ENCODE results near the gene LYZL1. TPM values are rescaled to one million over a fixed set of nuclear protein-coding genes. Genes with fewer than 3 reads are reported as not detected.
"Not testable (repeated sequence)": the region's sequence is repeated elsewhere in the genome, so short reads cannot be mapped to it uniquely, and the experiment has no call there.

The LYZL1 gene
- total RNA-seq, 5 donors from 2014 or later (not counting 1 experiment from before 2014, with no cell fraction given): not detected

GRCh38 chr10:29308142-29308541 is 19.3 kb downstream of the LYZL1 start:
- 79% methylated on average over 6 of the region's 11 CpGs for WGBS (ENCODE audit: insufficient coverage)
- H3K4me1 ChIP-seq (ENCODE audit: control insufficient read depth in 1 of 2, extremely low read depth in 1 of 2, insufficient read depth in 2 of 2, low read length in 2 of 2); H3K4me1 Mint-ChIP-seq; H3K36me3 ChIP-seq (ENCODE audit: control insufficient read depth in 2 of 2, extremely low read depth in 1 of 2, insufficient read depth in 1 of 2, low read length in 1 of 2); H3K9me3 ChIP-seq; H3K27me3 ChIP-seq (replicated peaks in 1 of 2; ENCODE audit: control insufficient read depth in 2 of 2, extremely low read depth in 1 of 2, insufficient read depth in 2 of 2, low read length in 1 of 2); H3K4me3 ChIP-seq (ENCODE audit: control insufficient read depth in 1 of 2, extremely low read depth in 1 of 2, low read length in 1 of 2); H3K36me3 Mint-ChIP-seq; H3K4me3 Mint-ChIP-seq; ATAC-seq (replicated peaks in 1 of 4); H3K9me3 Mint-ChIP-seq; DNase-seq; CTCF ChIA-PET; H3K27ac Mint-ChIP-seq; H3K27ac ChIP-seq (ENCODE audit: low read length); POLR2A ChIA-PET: not testable (repeated sequence)
- H3K27me3 Mint-ChIP-seq: peaks cover 20 to 33% of the 10 kb centered on the region in 2 donors

DNA sequence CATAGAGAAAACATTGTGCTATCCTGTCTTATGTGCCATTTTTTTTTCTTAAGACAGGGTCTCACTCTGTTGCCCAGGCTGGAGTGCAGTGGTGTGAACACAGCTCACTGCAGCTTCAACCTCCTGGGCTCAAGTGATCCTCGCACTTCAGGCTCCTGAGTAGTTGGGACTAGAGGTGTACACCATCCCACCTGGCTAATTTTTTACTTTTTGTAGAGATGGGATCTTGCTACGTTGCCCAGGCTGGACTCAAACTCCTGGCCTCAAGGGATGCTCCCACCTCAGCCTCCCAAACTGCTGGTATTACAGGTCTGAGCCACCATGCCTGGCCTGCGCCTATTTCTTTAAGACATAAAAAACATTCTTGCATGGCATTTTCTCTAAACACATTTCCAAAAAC is 20.6 kb downstream of the LYZL1 start:
- no peak for ATAC-seq (replicated peaks in 1 of 4)
- Mint-ChIP-seq H3K27me3 (peaks cover 12 to 22% of the 10 kb centered on the region in 2 donors), H3K4me1 (peaks cover 2 to 4% (median 2%) of the 10 kb centered on the region in 3 donors), H3K9me3 (no peaks in the 10 kb centered on the region), H3K36me3 (no peaks in the 10 kb centered on the region), H3K27ac (no peak overlapping the region), H3K4me3 (no peak overlapping the region)
- ChIA-PET POLR2A (no interaction called here), CTCF (no interaction called here)
- no peak overlapping the region for H3K27ac ChIP-seq (ENCODE audit: low read length)
- no peak for DNase-seq
- no peaks in the 10 kb centered on the region for H3K36me3 ChIP-seq (ENCODE audit: control insufficient read depth in 2 of 2, extremely low read depth in 1 of 2, insufficient read depth in 1 of 2, low read length in 1 of 2)
- H3K9me3 ChIP-seq: no peaks in the 10 kb centered on the region
- WGBS (ENCODE audit: insufficient coverage): no CpG with 5 or more reads among the region's 3 CpGs
- H3K27me3 ChIP-seq (replicated peaks in 1 of 2; ENCODE audit: control insufficient read depth in 2 of 2, extremely low read depth in 1 of 2, insufficient read depth in 2 of 2, low read length in 1 of 2): peaks cover 0 to 9% of the 10 kb centered on the region in 2 experiments
- H3K4me3 ChIP-seq (ENCODE audit: control insufficient read depth in 1 of 2, extremely low read depth in 1 of 2, low read length in 1 of 2): no peak overlapping the region
- H3K4me1 ChIP-seq (ENCODE audit: control insufficient read depth in 1 of 2, extremely low read depth in 1 of 2, insufficient read depth in 2 of 2, low read length in 2 of 2): peaks cover 0 to 2% of the 10 kb centered on the region in 2 experiments

GRCh38 chr10:29310463-29310862 is 21.6 kb downstream of the LYZL1 start:
- H3K4me3 ChIP-seq (ENCODE audit: control insufficient read depth in 1 of 2, extremely low read depth in 1 of 2, low read length in 1 of 2); H3K4me3 Mint-ChIP-seq; H3K4me1 ChIP-seq (ENCODE audit: control insufficient read depth in 1 of 2, extremely low read depth in 1 of 2, insufficient read depth in 2 of 2, low read length in 2 of 2); ATAC-seq (replicated peaks in 1 of 4); H3K4me1 Mint-ChIP-seq; H3K9me3 Mint-ChIP-seq; DNase-seq; H3K36me3 Mint-ChIP-seq; H3K27ac ChIP-seq (ENCODE audit: low read length); CTCF ChIA-PET; H3K36me3 ChIP-seq (ENCODE audit: control insufficient read depth in 2 of 2, extremely low read depth in 1 of 2, insufficient read depth in 1 of 2, low read length in 1 of 2); H3K9me3 ChIP-seq; H3K27ac Mint-ChIP-seq; POLR2A ChIA-PET: not testable (repeated sequence)
- WGBS (ENCODE audit: insufficient coverage): 34% methylated on average over 6 of the region's 7 CpGs
- peaks cover 0 to 10% of the 10 kb centered on the region in 2 experiments for H3K27me3 ChIP-seq (replicated peaks in 1 of 2; ENCODE audit: control insufficient read depth in 2 of 2, extremely low read depth in 1 of 2, insufficient read depth in 2 of 2, low read length in 1 of 2)
- H3K27me3 Mint-ChIP-seq: peaks cover 11 to 19% of the 10 kb centered on the region in 2 donors

DNA sequence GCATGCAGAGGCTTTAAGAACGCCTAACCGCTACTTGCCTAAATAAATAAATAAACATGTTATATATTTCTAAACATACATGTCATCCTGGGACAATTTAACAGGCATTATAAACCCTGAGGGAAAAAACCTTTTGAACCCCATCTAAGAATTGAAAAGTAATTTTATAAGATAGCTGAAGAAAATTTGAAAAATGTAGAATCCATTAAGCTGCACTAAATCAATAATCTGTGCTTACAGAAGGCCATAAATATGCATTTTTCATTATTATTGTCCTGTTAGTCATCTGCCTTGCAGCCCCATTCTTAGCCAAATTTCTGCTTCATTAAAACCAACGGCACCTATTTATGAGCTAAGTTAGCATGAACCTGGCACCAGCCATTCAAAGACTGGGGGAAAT is 24.2 kb downstream of the LYZL1 start:
- no peaks in the 10 kb centered on the region for H3K36me3 Mint-ChIP-seq
- no peak overlapping the region for H3K4me3 ChIP-seq (ENCODE audit: control insufficient read depth in 1 of 2, extremely low read depth in 1 of 2, low read length in 1 of 2)
- no peaks in the 10 kb centered on the region for H3K9me3 ChIP-seq
- ChIA-PET CTCF (no interaction called here), POLR2A (no interaction called here)
- H3K36me3 ChIP-seq (ENCODE audit: control insufficient read depth in 2 of 2, extremely low read depth in 1 of 2, insufficient read depth in 1 of 2, low read length in 1 of 2): no peaks in the 10 kb centered on the region
- no CpG with 5 or more reads among the region's 3 CpGs for WGBS (ENCODE audit: insufficient coverage)
- H3K4me1 ChIP-seq (ENCODE audit: control insufficient read depth in 1 of 2, extremely low read depth in 1 of 2, insufficient read depth in 2 of 2, low read length in 2 of 2): no peaks in the 10 kb centered on the region
- DNase-seq (no peak), ATAC-seq (replicated peaks in 1 of 4) (no peak)
- peaks cover 0 to 15% of the 10 kb centered on the region in 2 experiments for H3K27me3 ChIP-seq (replicated peaks in 1 of 2; ENCODE audit: control insufficient read depth in 2 of 2, extremely low read depth in 1 of 2, insufficient read depth in 2 of 2, low read length in 1 of 2)
- no peak overlapping the region for H3K27ac Mint-ChIP-seq
- no peaks in the 10 kb centered on the region for H3K9me3 Mint-ChIP-seq
- peaks cover 3 to 7% (median 3%) of the 10 kb centered on the region in 3 donors for H3K4me1 Mint-ChIP-seq
- no peak overlapping the region for H3K27ac ChIP-seq (ENCODE audit: low read length)
- peaks cover 19 to 21% of the 10 kb centered on the region in 2 donors for H3K27me3 Mint-ChIP-seq
- no peak overlapping the region for H3K4me3 Mint-ChIP-seq

- ChIA-PET CTCF (no interaction called here), POLR2A (no interaction called here)
- DNase-seq: no peak
- Histone ChIP-seq H3K27ac (ENCODE audit: low read length) (no peak overlapping the region), H3K27me3 (replicated peaks in 1 of 2; ENCODE audit: control insufficient read depth in 2 of 2, extremely low read depth in 1 of 2, insufficient read depth in 2 of 2, low read length in 1 of 2) (peaks cover 0 to 23% of the 10 kb centered on the region in 2 experiments), H3K4me3 (ENCODE audit: control insufficient read depth in 1 of 2, extremely low read depth in 1 of 2, low read length in 1 of 2) (no peak overlapping the region), H3K36me3 (ENCODE audit: control insufficient read depth in 2 of 2, extremely low read depth in 1 of 2, insufficient read depth in 1 of 2, low read length in 1 of 2) (no peaks in the 10 kb centered on the region), H3K9me3 (no peaks in the 10 kb centered on the region), H3K4me1 (ENCODE audit: control insufficient read depth in 1 of 2, extremely low read depth in 1 of 2, insufficient read depth in 2 of 2, low read length in 2 of 2) (no peaks in the 10 kb centered on the region)
- peaks cover 18 to 27% of the 10 kb centered on the region in 2 donors for H3K27me3 Mint-ChIP-seq
- WGBS (ENCODE audit: insufficient coverage): 82% methylated on average over 5 of the region's 8 CpGs
- peaks cover 8 to 14% (median 10%) of the 10 kb centered on the region in 3 donors for H3K4me1 Mint-ChIP-seq
- no peak overlapping the region for H3K4me3 Mint-ChIP-seq
- ATAC-seq (replicated peaks in 1 of 4): no peak
- H3K36me3 Mint-ChIP-seq: no peaks in the 10 kb centered on the region
- no peaks in the 10 kb centered on the region for H3K9me3 Mint-ChIP-seq
- no peak overlapping the region for H3K27ac Mint-ChIP-seq
Measured at GRCh38 chr10:29314726-29315125, 25.9 kb downstream of the LYZL1 start.

GRCh38 chr10:29315814-29316213 is 26.9 kb downstream of the LYZL1 start:
- H3K4me3 ChIP-seq (ENCODE audit: control insufficient read depth in 1 of 2, extremely low read depth in 1 of 2, low read length in 1 of 2): no peak overlapping the region
- Mint-ChIP-seq H3K4me1 (peaks cover 8 to 14% (median 10%) of the 10 kb centered on the region in 3 donors), H3K36me3 (no peaks in the 10 kb centered on the region), H3K9me3 (no peaks in the 10 kb centered on the region), H3K27ac (no peak overlapping the region), H3K27me3 (peaks cover 12 to 33% of the 10 kb centered on the region in 2 donors), H3K4me3 (no peak overlapping the region)
- H3K9me3 ChIP-seq: no peaks in the 10 kb centered on the region
- H3K27me3 ChIP-seq (replicated peaks in 1 of 2; ENCODE audit: control insufficient read depth in 2 of 2, extremely low read depth in 1 of 2, insufficient read depth in 2 of 2, low read length in 1 of 2): peaks cover 0 to 27% of the 10 kb centered on the region in 2 experiments
- WGBS (ENCODE audit: insufficient coverage): 79% methylated on average over 5 of the region's 5 CpGs
- no peak for DNase-seq
- no peak overlapping the region for H3K27ac ChIP-seq (ENCODE audit: low read length)
- no peak for ATAC-seq (replicated peaks in 1 of 4)
- no peaks in the 10 kb centered on the region for H3K4me1 ChIP-seq (ENCODE audit: control insufficient read depth in 1 of 2, extremely low read depth in 1 of 2, insufficient read depth in 2 of 2, low read length in 2 of 2)
- ChIA-PET POLR2A (no interaction called here), CTCF (no interaction called here)
- H3K36me3 ChIP-seq (ENCODE audit: control insufficient read depth in 2 of 2, extremely low read depth in 1 of 2, insufficient read depth in 1 of 2, low read length in 1 of 2): no peaks in the 10 kb centered on the region
